BJ (cell line): ENCODE measurements around the gene TPI1. TPM values are rescaled to one million over a fixed set of nuclear protein-coding genes. Genes with fewer than 3 reads are reported as not detected.

Experiments used
- CTCF ChIA-PET: fragments of 350-600 bp; formaldehyde crosslinking; extraction: SDS; loops from one replicate; lab custom pipeline; 2021; ENCODE audit warnings: antibody characterized with exemption, inconsistent platforms; lab: Yijun Ruan, JAX
- POLR2A ChIA-PET: fragments of 300-600 bp; sonication (Branson Sonifier 250); formaldehyde crosslinking; extraction: SDS; loops from one replicate; lab custom pipeline; 2021; ENCODE audit warnings: antibody characterized with exemption; lab: Charles Lee
- DNase-seq: peaks from one replicate; pipeline ENCODE4 v3.0.0-alpha.2; 2011; ENCODE audit warnings: low read depth
- H3K27me3 ChIP-seq: 2 replicates; pipeline ENCODE4 v1.6.0; 2011; ENCODE audit warnings: low read length; ENCODE audit not compliant: control insufficient read depth, insufficient read depth
- H3K36me3 ChIP-seq: 2 replicates; pipeline ENCODE4 v1.5.1; 2011; ENCODE audit warnings: low read length; ENCODE audit not compliant: control insufficient read depth, insufficient read depth
- H3K4me3 ChIP-seq: 2 replicates; pipeline ENCODE4 v1.5.1; 2011; ENCODE audit warnings: low read depth, mild to moderate bottlenecking, control low read depth, low read length
- polyA plus RNA-seq: library from polyadenylated mRNA; depleted of rRNA; stranded (reverse); fragments of >200 nt; gene quantifications from 2 replicates; pipeline ENCODE4 v1.2.3, GENCODE V29; 2011
- TF ChIP-seq, protein P1 (sequence below): IDR thresholded peaks from 2 replicates; pipeline ENCODE4 v1.5.1; 2011; ENCODE audit warnings: low read depth, mild to moderate bottlenecking, control low read depth, inconsistent platforms, low read length, moderate library complexity; ENCODE audit not compliant: insufficient read depth

TPI1 gene
- polyA plus RNA-seq, 1 experiment: 2,656 TPM

DNA sequence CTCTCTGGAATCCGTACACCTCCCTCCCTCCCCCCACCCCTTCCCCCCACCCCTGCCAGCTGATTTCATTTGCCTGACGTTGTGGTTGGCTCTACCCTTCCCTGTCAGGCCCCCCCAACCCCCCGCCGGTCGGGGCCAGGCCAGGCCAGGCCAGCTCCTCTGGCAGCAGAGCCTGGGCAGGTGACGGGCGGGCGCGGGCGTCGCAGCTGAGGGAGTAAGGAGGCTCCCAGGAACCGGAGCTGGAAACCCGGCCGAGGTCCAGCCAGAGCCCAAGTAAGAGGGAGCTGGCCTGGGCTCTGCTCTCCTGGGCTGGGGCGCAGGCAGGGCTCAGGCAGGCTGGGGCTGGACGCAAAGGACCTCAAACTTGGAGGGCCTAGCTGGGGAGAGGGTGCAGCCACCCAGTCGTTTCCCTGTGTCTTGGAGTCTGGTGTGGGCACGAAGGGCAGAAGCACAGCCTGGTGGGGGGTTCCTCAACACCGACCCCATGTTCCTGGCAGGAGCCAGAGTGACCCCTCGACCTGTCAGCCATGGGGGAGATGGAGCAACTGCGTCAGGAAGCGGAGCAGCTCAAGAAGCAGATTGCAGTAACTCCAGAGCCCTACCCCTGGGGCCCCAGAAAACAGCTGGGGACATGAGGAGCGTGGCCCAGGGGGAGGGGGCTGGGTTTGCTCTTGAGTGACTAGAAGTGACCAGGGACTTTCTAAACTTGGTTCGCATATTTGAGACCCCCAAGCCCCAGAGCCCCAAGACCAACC is 26.4 kb upstream of the TPI1 start, which contains the start of gene GNB3:
GNB3 (plus strand) TSS at position 165 of the 755 bp plus-strand sequence; CDS start at position 528, 363 bp downstream.
- H3K27me3 ChIP-seq: no peaks in the 10 kb centered on the region
- H3K36me3 ChIP-seq: peaks cover 47% of the 10 kb centered on the region
- ChIA-PET CTCF (interaction anchor here (1.1 to 9.8 kb wide), 4 partner anchors 8 to 31 kb away, joined by 4 to 111 read pairs (median 5); partner anchors contain the start of genes CDCA3 and USP5), POLR2A (no interaction called here)
- TF ChIP-seq, protein P1, sequence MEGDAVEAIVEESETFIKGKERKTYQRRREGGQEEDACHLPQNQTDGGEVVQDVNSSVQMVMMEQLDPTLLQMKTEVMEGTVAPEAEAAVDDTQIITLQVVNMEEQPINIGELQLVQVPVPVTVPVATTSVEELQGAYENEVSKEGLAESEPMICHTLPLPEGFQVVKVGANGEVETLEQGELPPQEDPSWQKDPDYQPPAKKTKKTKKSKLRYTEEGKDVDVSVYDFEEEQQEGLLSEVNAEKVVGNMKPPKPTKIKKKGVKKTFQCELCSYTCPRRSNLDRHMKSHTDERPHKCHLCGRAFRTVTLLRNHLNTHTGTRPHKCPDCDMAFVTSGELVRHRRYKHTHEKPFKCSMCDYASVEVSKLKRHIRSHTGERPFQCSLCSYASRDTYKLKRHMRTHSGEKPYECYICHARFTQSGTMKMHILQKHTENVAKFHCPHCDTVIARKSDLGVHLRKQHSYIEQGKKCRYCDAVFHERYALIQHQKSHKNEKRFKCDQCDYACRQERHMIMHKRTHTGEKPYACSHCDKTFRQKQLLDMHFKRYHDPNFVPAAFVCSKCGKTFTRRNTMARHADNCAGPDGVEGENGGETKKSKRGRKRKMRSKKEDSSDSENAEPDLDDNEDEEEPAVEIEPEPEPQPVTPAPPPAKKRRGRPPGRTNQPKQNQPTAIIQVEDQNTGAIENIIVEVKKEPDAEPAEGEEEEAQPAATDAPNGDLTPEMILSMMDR: no peak
- H3K4me3 ChIP-seq: no peak within 1 kb of the TSS
- DNase-seq: no peak

- CTCF ChIA-PET: interaction anchor here (0.8 to 2.4 kb wide), 4 partner anchors 9 to 89 kb away, joined by 3 to 5 read pairs (median 4); partner anchors contain the start of genes CDCA3 and MLF2
- H3K4me3 ChIP-seq: no peak overlapping the region
- no peak for DNase-seq
- TF ChIP-seq, protein P1: no peak
- no peaks in the 10 kb centered on the region for H3K27me3 ChIP-seq
- POLR2A ChIA-PET: no interaction called here
- peaks cover 49% of the 10 kb centered on the region for H3K36me3 ChIP-seq
These were observed 25.3 kb upstream of the TPI1 start for GRCh38 chr12:6842075-6842474.

GRCh38 chr12:6843118-6843902 is 24.0 kb upstream of the TPI1 start:
- ChIA-PET CTCF (interaction anchor here (0.9 to 12.2 kb wide), 4 partner anchors 7 to 77 kb away, joined by 3 to 111 read pairs (median 4); partner anchors contain the start of genes GNB3, PTMS and SPSB2), POLR2A (no interaction called here)
- no peak for DNase-seq
- TF ChIP-seq, protein P1: no peak
- H3K4me3 ChIP-seq: no peak overlapping the region
- peaks cover 41% of the 10 kb centered on the region for H3K36me3 ChIP-seq
- no peaks in the 10 kb centered on the region for H3K27me3 ChIP-seq

- CTCF ChIA-PET: interaction anchor here (0.8 to 12.2 kb wide), 4 partner anchors 9 to 46 kb away, joined by 3 to 111 read pairs (median 4); partner anchors contain the start of gene GNB3
- Histone ChIP-seq H3K36me3 (peaks cover 29% of the 10 kb centered on the region), H3K27me3 (no peaks in the 10 kb centered on the region), H3K4me3 (no peak overlapping the region)
- TF ChIP-seq, protein P1: no peak
- POLR2A ChIA-PET: no interaction called here
- DNase-seq: no peak
These were observed 21.9 kb upstream of the TPI1 start for GRCh38 chr12:6845395-6845794.

- H3K36me3 ChIP-seq: peaks cover 28% of the 10 kb centered on the region
- H3K27me3 ChIP-seq: no peaks in the 10 kb centered on the region
- ChIA-PET POLR2A (no interaction called here), CTCF (interaction anchor here (1.5 to 12.2 kb wide), 2 partner anchors 10 to 26 kb away, joined by 4 to 111 read pairs; partner anchors contain the start of gene GNB3)
- no peak overlapping the region for H3K4me3 ChIP-seq
- no peak for DNase-seq
- TF ChIP-seq, protein P1: no peak
These were observed 20.9 kb upstream of the TPI1 start for GRCh38 chr12:6846316-6846869.
